HCT116 (cell line): ENCODE measurements around the gene MYO3B. TPM values are rescaled to one million over a fixed set of nuclear protein-coding genes. Genes with fewer than 3 reads are reported as not detected.

Experiments used
- ATAC-seq: fragments of 200-7000 bp; cut with Tn5 transposase; 2 replicates; pipeline ENCODE4 v1.9.1; 2020; ENCODE audit warnings: mild to moderate bottlenecking, moderate library complexity
- BruUV-seq: library from RNA; stranded (reverse); fragments of 400-500 nt; replicated peaks from 2 replicates; lab custom pipeline; 2021; lab: Mats Ljungman, UMichigan
- CTCF ChIA-PET: fragments of 300-600 bp; sonication (Branson Sonifier 250); formaldehyde crosslinking; loops from one replicate; lab custom pipeline; 2021; ENCODE audit warnings: antibody characterized with exemption; lab: Charles Lee
- POLR2A ChIA-PET: fragments of 300-600, 350-600 bp; sonication (Branson Sonifier 250); formaldehyde crosslinking; loops from one replicate; lab custom pipeline; 2021; ENCODE audit warnings: antibody characterized with exemption; lab: Charles Lee
- RAD21 ChIA-PET, 2 experiments: fragments of 300-600 bp; sonication (Branson Sonifier 250); formaldehyde crosslinking; loops; one replicate each; lab custom pipeline; 2023; ENCODE audit warnings: low total read pairs in 2 of 2; ENCODE audit not compliant: uncharacterized antibody in 2 of 2, unreplicated experiment in 2 of 2, low non-redundant PET in 1 of 2; lab: Charles Lee
- DNase-seq: peaks from one replicate; pipeline ENCODE4 v3.0.0-alpha.2; 2010; ENCODE audit warnings: low read depth, low spot score
- H2AFZ ChIP-seq: fragments of 200-600 bp; shearing (Covaris generic), sonication (generic); 2 replicates; pipeline ENCODE4 v1.6.1; 2017; ENCODE audit warnings: low read depth, mixed run types, mixed read lengths, antibody characterized with exemption, low read length; ENCODE audit not compliant: poor library complexity, severe bottlenecking
- H3K27ac ChIP-seq: 2 replicates; pipeline ENCODE4 v1.5.1; 2012; ENCODE audit warnings: low read depth, low read length
- H3K27me3 ChIP-seq: fragments of 200-600 bp; sonication (generic); 2 replicates; pipeline ENCODE4 v1.6.1; 2016; ENCODE audit warnings: mixed run types, low read length, mixed read lengths; ENCODE audit not compliant: insufficient read depth
- H3K36me3 ChIP-seq, 2 experiments: fragments of 200-500 bp in 1 of 2; fragments of 200-600 bp in 1 of 2; sonication (Bioruptor generic) in 1 of 2; sonication (generic) in 1 of 2; 2 replicates each; pipeline versions ENCODE4 v1.5.1 to v1.6.1; 2014 to 2016; ENCODE audit warnings: low read length in 2 of 2, inconsistent platforms in 1 of 2, mixed read lengths in 1 of 2, mixed run types in 1 of 2; ENCODE audit not compliant: insufficient read depth in 2 of 2, control insufficient read depth in 1 of 2
- H3K4me1 ChIP-seq, 2 experiments: fragments of 200-600 bp in 1 of 2; sonication (generic) in 1 of 2; 2 replicates each; pipeline versions ENCODE4 v1.5.1 to v1.6.1; 2012 to 2017; ENCODE audit warnings: low read length in 2 of 2, inconsistent platforms in 1 of 2, mild to moderate bottlenecking in 1 of 2, mixed read lengths in 1 of 2, mixed run types in 1 of 2, moderate library complexity in 1 of 2; ENCODE audit not compliant: insufficient read depth in 2 of 2, control insufficient read depth in 1 of 2
- H3K4me2 ChIP-seq: fragments of 200-600 bp; sonication (generic); 2 replicates; pipeline ENCODE4 v1.6.1; 2017; ENCODE audit warnings: mixed run types, low read length, mixed read lengths
- H3K4me3 ChIP-seq, 2 experiments: fragments of 200-600 bp in 1 of 2; sonication (generic) in 1 of 2; replicated peaks in 1 of 2; 2 replicates each; pipeline ENCODE4 v1.5.1; 2011 to 2016; ENCODE audit warnings: low read length in 2 of 2, control low read depth in 1 of 2, low read depth in 1 of 2, mild to moderate bottlenecking in 1 of 2, mixed read lengths in 1 of 2, mixed run types in 1 of 2
- H3K79me2 ChIP-seq: fragments of 200-600 bp; sonication (generic); 2 replicates; pipeline ENCODE4 v1.6.1; 2017; ENCODE audit warnings: mild to moderate bottlenecking, mixed run types, low read length, moderate library complexity, mixed read lengths; ENCODE audit not compliant: insufficient read depth
- H3K9ac ChIP-seq: fragments of 200-600 bp; sonication (generic); 2 replicates; pipeline ENCODE4 v1.6.1; 2016; ENCODE audit warnings: low read length, mixed read lengths
- H3K9me2 ChIP-seq: fragments of 200-600 bp; sonication (generic), shearing (Covaris generic); 2 replicates; pipeline ENCODE4 v1.6.1; 2017; ENCODE audit warnings: mixed run types, mild to moderate bottlenecking, moderate library complexity; ENCODE audit not compliant: insufficient read depth
- H3K9me3 ChIP-seq, 2 experiments: fragments of 200-500 bp in 1 of 2; fragments of 200-600 bp in 1 of 2; sonication (Bioruptor generic) in 1 of 2; sonication (generic) in 1 of 2; 2 replicates each; pipeline ENCODE4 v1.6.1; 2014 to 2017; ENCODE audit warnings: low read length in 2 of 2, mixed read lengths in 2 of 2, inconsistent platforms in 1 of 2, low read depth in 1 of 2, mild to moderate bottlenecking in 1 of 2, mixed run types in 1 of 2, moderate library complexity in 1 of 2; ENCODE audit not compliant: control insufficient read depth in 1 of 2, insufficient read depth in 1 of 2
- H4K20me1 ChIP-seq: fragments of 200-600 bp; sonication (generic), shearing (Covaris generic); 2 replicates; pipeline ENCODE4 v1.6.1; 2017; ENCODE audit warnings: mixed run types, mild to moderate bottlenecking, moderate library complexity; ENCODE audit not compliant: insufficient read depth
- CBX3 ChIP-seq: IDR thresholded peaks from 2 replicates; pipeline ENCODE4 v1.6.1; 2012; ENCODE audit warnings: low read depth
- CEBPB ChIP-seq: IDR thresholded peaks from 2 replicates; pipeline ENCODE4 v1.6.1; 2012; ENCODE audit warnings: low read depth
- EZH2phosphoT487 ChIP-seq: fragments of 200-600 bp; IDR thresholded peaks from 2 replicates; pipeline ENCODE4 v1.6.1; 2018; ENCODE audit warnings: antibody characterized with exemption, borderline replicate concordance
- FOSL1 ChIP-seq: IDR thresholded peaks from 2 replicates; pipeline ENCODE4 v1.6.1; 2012; ENCODE audit warnings: low read depth
- RAD21 ChIP-seq: IDR thresholded peaks from 2 replicates; pipeline ENCODE4 v1.6.1; 2012; ENCODE audit warnings: low read depth, mild to moderate bottlenecking
- SIN3A ChIP-seq: IDR thresholded peaks from 2 replicates; pipeline ENCODE4 v1.6.1; 2012; ENCODE audit warnings: low read depth
- SP1 ChIP-seq: IDR thresholded peaks from 2 replicates; pipeline ENCODE4 v1.6.1; 2012; ENCODE audit warnings: low read depth
- YY1 ChIP-seq: IDR thresholded peaks from 2 replicates; pipeline ENCODE4 v1.6.1; 2011; ENCODE audit warnings: low read length, low read depth, moderate library complexity, mild to moderate bottlenecking; ENCODE audit not compliant: insufficient replicate concordance; ENCODE audit errors: extremely low read depth
- intact Hi-C: fragments of 100-400 bp; cut with micrococcal nuclease; formaldehyde crosslinking; loops from 2 replicates; pipeline ENCODE4 v1.10.0; 2022
- total RNA-seq: library from RNA; stranded (reverse); gene quantifications from one replicate; pipeline ENCODE4 v1.2.1, GENCODE V29; 2021; ENCODE audit not compliant: unreplicated experiment
- TF ChIP-seq, protein P1 (sequence below): IDR thresholded peaks from 2 replicates; pipeline ENCODE4 v1.6.1; 2012
- TF ChIP-seq, protein P2 (sequence below): IDR thresholded peaks from 2 replicates; pipeline ENCODE4 v1.6.1; 2011; ENCODE audit warnings: mild to moderate bottlenecking, low read length, moderate library complexity; ENCODE audit not compliant: insufficient replicate concordance; ENCODE audit errors: extremely low read depth
- TF ChIP-seq, protein P3 (sequence below), 3 experiments: fragments of 200-600 bp in 1 of 3; sonication (generic) in 1 of 3; IDR thresholded peaks in 2 of 3; conservative IDR thresholded peaks in 1 of 3; 2 replicates each; pipeline ENCODE4 v1.5.1; 2012 to 2017; ENCODE audit warnings: low read depth in 2 of 3, low read length in 2 of 3, antibody characterized with exemption in 1 of 3, borderline replicate concordance in 1 of 3, control low read depth in 1 of 3, mild to moderate bottlenecking in 1 of 3, mixed read lengths in 1 of 3, mixed run types in 1 of 3, moderate library complexity in 1 of 3; ENCODE audit not compliant: insufficient read depth in 1 of 3

The MYO3B gene
- total RNA-seq, 1 experiment from 2014 or later = not detected

DNA sequence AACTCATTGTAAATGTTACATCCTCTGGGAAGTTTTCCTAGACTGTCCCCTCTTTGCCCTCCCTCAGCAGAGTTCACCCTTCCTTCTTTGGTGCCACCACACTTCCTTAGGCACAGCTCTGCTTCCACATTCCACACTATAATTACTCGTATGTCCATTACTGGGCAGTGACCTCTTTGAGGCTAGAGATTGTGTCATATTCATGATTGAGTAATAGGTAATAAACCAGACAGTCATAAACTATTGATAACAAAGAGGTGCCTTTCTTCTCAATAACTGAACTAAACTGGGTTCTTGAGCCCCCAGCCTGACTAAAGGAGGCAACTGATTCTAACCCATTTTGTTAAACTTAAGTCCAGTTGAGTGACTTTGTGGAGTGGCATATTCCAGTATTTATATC, 28.3 kb downstream of the MYO3B start:
- no peak overlapping the region for H2AFZ ChIP-seq
- H3K4me2 ChIP-seq = no peak overlapping the region
- DNase-seq (no peak), ATAC-seq (no peak)
- no peak overlapping the region for H3K4me3 ChIP-seq
- intact Hi-C loops = no loop called here
- POLR2A ChIA-PET = no interaction called here
- no TSS peak for BruUV-seq
- H3K9me2 ChIP-seq = 0 out of 2 replicates have a peak, but pooled peaks cover under 1% of the 10 kb centered on the region
- H3K9me3 ChIP-seq = no peaks in the 10 kb centered on the region
- TF ChIP-seq FOSL1 = no peak
- peak; percentile 28; the same call in 1 of the 2 replicates for TF ChIP-seq CEBPB
- TF ChIP-seq SP1 = no peak
- TF ChIP-seq, all 23 proteins: peak for 1
- no peaks in the 10 kb centered on the region for H4K20me1 ChIP-seq
- H3K79me2 ChIP-seq = no peaks in the 10 kb centered on the region
- CTCF ChIA-PET = no interaction called here
- no peak overlapping the region for H3K27ac ChIP-seq
- no peaks in the 10 kb centered on the region for H3K36me3 ChIP-seq
- no peak overlapping the region for H3K9ac ChIP-seq
- H3K4me1 ChIP-seq = no peaks in the 10 kb centered on the region
- no peaks in the 10 kb centered on the region for H3K27me3 ChIP-seq
- RAD21 ChIA-PET = no interaction called here

DNA sequence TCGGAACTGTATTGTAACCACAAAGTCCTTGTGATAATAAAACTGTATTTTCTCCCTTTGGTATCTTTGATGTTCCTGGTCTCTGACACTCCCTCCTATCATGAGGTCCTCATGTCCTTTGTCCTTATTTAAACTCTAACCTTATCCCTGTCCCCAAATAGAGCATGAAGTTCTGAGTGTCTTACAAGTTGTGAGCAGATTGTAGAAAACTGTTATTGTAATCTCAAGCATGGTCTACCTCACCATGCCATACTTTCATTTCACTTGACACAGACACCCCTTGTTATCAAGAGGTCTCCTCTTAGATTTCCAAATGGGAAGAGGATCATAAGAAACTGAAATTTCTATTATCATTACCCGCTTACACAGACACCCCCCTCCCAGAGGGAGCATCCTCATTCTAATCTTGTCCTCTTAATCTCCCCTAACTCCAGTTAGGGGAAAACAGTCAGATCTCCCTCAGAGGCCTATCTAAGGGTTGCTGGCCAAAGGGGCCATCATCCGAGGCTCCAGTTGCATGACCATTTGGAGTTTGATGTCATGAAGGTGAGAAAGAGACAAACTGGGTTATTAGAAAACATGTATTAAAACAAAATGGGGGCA, 29.0 kb downstream of the MYO3B start:
- no peak for DNase-seq
- ChIA-PET RAD21 (no interaction called here), POLR2A (no interaction called here), CTCF (no interaction called here)
- ATAC-seq = no peak
- Histone ChIP-seq H3K79me2 (no peaks in the 10 kb centered on the region), H3K36me3 (no peaks in the 10 kb centered on the region), H3K9me2 (no peaks in the 10 kb centered on the region), H3K4me1 (no peaks in the 10 kb centered on the region), H3K4me2 (no peak overlapping the region), H3K9ac (no peak overlapping the region), H4K20me1 (no peaks in the 10 kb centered on the region), H3K4me3 (no peak overlapping the region), H3K9me3 (no peaks in the 10 kb centered on the region), H3K27ac (no peak overlapping the region), H2AFZ (no peak overlapping the region), H3K27me3 (no peaks in the 10 kb centered on the region)
- BruUV-seq = no TSS peak
- intact Hi-C loops = no loop called here
- TF ChIP-seq FOSL1 = no peak
- no peak for TF ChIP-seq CBX3
- no peak for TF ChIP-seq EZH2phosphoT487
- TF ChIP-seq SIN3A = no peak
- TF ChIP-seq, protein P1, sequence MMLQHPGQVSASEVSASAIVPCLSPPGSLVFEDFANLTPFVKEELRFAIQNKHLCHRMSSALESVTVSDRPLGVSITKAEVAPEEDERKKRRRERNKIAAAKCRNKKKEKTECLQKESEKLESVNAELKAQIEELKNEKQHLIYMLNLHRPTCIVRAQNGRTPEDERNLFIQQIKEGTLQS = no peak
- TF ChIP-seq, protein P2, sequence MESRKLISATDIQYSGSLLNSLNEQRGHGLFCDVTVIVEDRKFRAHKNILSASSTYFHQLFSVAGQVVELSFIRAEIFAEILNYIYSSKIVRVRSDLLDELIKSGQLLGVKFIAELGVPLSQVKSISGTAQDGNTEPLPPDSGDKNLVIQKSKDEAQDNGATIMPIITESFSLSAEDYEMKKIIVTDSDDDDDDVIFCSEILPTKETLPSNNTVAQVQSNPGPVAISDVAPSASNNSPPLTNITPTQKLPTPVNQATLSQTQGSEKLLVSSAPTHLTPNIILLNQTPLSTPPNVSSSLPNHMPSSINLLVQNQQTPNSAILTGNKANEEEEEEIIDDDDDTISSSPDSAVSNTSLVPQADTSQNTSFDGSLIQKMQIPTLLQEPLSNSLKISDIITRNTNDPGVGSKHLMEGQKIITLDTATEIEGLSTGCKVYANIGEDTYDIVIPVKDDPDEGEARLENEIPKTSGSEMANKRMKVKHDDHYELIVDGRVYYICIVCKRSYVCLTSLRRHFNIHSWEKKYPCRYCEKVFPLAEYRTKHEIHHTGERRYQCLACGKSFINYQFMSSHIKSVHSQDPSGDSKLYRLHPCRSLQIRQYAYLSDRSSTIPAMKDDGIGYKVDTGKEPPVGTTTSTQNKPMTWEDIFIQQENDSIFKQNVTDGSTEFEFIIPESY = no peak
- TF ChIP-seq, protein P3, sequence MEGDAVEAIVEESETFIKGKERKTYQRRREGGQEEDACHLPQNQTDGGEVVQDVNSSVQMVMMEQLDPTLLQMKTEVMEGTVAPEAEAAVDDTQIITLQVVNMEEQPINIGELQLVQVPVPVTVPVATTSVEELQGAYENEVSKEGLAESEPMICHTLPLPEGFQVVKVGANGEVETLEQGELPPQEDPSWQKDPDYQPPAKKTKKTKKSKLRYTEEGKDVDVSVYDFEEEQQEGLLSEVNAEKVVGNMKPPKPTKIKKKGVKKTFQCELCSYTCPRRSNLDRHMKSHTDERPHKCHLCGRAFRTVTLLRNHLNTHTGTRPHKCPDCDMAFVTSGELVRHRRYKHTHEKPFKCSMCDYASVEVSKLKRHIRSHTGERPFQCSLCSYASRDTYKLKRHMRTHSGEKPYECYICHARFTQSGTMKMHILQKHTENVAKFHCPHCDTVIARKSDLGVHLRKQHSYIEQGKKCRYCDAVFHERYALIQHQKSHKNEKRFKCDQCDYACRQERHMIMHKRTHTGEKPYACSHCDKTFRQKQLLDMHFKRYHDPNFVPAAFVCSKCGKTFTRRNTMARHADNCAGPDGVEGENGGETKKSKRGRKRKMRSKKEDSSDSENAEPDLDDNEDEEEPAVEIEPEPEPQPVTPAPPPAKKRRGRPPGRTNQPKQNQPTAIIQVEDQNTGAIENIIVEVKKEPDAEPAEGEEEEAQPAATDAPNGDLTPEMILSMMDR (IDR thresholded peaks at IDR 0.05 in 2 of 3, conservative IDR thresholded peaks at IDR 0.05 in 1 of 3; ENCODE audit: borderline replicate concordance in 1 of 3, insufficient read depth in 1 of 3, low read depth in 2 of 3, low read length in 2 of 3) = no peak
- TF ChIP-seq SP1 = no peak
- TF ChIP-seq CEBPB = no peak
- no peak for TF ChIP-seq YY1
- no peak for TF ChIP-seq RAD21
